ENCODE data around the gene WDR59.

Gene WDR59

DNA sequence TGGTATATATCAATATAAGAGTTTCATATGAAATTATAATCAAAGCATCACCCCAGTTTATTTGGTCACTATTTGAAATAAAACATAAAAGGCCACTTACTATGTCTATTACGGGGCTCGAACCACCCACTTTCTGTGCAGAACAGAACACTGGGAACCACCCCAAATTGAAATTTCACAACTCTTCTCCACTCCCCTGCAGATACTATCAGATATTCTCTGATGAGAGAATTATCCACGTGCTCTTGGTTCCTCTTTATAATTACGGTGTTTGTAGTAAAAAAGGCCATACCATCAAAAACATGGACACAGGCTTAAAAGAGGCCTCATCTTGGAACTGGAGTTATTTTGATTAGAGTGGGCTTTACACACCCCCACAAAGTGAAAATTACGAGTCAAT, 82.8 kb downstream of the WDR59 start:
- DNase-seq, result no peak

DNA sequence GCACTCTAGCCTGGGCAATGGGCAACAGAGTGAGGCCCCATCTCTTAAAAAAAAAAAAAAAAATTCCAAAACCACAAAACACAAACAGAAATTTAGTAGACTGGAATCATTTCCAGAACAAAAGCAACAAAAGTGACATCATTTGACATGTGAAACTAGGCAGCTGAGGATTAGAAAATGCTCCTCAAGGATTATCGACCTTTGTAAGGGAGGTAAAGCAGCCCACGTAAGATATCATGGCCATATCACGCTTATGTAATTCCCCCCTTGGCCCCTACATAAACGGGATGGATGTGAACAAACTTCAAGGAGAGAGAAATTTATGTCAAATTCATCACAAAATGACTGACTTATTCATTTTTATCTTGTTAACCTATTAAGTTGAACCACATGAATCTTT, 83.3 kb downstream of the WDR59 start:
- no peak for DNase-seq

DNA sequence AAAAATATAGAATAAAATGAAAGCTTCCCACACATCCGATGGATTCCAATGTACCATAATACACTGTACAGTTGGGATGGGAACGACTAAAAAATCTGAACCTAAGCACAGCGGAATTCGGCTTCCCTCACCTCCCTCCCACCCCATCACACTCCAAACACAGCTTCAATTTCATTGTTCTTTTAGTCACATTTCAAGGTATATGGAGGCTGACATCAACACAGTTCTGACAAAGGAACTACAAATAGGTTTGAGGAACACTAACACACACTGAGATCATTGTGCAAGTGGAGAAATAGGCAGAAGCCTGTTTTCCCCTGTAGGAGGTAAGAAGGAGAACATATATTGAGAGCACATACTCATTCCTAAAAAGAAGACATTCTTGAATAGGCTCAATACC, 85.1 kb downstream of the WDR59 start:
- DNase-seq, result no peak

DNA sequence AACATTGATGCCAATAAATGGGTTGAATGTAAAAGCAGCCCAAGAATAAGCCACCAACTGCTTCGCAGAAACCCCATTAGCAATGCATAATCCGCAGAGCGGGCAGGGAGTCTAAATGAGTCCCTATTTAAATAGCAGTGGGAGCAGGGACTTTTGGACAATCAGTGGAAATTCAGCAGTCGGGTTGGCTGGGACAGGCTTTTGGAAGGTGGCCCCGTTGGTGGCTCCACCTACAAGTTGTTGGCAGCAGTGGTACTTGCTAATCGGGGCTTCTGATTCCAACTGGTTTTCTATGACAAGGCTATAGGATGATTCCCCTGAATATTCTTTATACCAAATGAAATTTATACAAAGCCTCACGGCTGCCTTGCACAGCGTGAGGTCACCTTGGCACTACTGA, 86.3 kb downstream of the WDR59 start:
- DNase-seq, result no peak

DNA sequence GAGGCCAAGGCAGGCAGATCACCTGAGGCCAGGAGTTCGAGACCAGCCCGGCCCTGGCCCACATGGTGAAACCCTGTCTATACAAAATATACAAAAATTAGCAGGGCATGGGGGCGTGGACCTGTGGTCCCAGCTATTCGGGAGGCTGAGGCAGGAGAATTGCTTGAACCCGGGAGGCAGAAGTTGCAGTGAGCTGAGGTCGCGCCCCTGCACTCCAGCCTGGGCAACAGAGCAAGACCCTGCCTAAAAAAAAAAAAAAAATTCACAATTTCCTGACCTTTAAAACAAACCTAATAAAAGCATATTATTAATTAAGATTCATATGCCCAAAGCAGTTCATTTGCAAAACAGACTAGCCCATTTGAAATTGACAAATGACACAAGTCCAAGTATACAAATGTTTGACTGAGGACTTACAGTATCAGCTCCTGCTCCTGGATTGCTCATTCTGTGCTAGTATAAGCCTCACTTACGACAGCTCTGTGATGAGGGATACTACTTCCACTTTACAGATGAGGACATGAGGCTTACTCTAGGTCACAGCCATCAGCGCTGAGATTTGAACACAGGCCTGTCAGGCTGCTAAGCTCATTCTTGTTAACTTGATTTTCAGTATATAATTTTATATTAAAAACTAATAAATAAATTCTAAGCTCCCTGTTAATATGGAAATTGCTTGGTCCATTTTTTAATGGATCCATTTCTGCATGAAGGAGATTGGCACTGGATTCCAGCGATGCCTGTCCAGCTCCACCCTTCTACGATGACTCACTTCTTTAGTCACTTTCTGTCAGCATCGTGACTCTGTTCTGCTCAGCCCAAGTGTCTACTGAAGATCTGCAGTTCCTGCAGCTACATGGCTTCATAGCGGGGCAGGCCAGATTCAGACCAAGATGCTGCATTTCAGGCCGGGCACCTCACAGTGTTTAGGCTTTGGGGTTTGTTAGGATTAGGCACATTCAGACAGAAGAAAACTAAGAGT, 88.2 kb downstream of the WDR59 start:
- DNase-seq, result peak in 1 of 2 experiments; percentile 0

DNA sequence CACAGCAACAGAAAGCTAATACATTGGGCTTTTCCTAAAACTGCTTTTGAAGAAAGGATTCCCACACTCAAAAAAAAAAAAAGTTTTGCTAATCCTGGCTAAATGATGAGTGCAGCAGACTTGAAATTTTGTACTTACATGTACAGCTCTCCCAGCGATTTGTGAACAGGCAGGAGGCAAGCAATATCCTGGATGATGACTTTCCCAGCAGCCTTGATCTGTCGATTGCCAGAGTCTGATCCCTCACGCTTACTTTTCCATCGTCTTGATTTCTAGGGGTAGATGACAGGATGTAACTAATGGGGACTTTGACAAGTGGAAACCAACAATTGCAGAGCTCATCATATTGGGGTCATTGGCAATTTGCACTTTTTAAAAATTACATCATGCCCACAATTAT, 91.4 kb downstream of the WDR59 start:
- no peak for DNase-seq

DNA sequence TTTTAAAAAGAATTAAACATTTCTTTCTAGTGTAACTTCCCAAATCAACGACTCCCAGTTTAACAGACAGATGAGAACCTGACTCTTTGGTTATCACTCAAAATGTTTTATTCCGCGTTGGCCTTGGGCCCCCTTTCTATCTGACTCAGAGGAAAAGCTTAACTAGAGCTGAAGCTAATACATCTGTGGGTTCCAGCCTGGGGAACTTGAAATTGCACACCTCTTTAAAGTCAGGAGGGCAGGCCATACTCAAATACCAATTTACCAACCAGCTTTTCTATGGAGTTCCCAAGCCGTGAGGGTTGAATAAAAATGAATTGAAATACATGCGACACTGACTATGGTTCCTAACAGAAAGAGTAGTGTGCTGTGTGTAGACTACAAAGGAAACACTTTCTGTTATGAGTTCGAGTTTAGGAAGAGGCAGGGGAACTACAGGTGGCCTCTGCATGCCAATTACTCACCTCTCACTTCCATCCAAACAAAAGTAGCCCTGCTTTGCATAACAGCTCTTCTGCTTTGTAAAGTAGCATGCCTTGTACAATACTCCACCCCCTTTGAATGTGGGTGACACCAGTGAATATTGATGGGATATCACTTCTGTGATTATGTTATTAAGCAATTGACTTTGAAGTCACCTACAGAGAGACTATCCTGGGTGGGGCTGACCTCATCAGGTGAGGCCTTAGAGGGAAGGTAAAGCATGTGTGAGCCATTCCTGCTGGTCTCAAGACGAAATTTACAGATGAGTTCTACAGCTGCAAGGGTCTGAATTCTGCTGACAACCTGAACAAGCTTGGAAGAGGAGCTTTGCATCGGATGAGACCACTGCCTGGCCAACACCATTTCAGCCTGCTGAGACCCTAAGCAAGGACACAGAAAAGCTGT, 92.1 kb downstream of the WDR59 start:
- no peak for DNase-seq

DNA sequence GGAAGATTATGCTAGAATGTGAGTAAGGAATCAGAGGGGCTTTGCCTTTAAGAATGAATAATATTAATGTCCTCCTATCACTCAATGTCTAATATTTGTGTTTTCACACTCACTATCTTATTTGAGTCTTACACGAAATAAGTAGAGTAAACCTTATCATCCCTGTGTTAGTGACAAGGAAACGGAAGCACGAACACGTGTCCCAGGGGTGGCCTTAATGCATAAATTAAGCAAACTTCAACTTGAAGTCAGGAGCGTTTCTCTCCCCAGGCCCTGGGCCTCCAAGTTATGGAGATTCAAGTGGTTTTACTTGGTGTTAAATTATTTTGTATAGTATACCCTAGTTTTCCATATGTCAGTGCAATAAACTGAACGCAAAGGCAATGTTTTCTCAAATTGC, 96.0 kb downstream of the WDR59 start:
- DNase-seq, result no peak

DNA sequence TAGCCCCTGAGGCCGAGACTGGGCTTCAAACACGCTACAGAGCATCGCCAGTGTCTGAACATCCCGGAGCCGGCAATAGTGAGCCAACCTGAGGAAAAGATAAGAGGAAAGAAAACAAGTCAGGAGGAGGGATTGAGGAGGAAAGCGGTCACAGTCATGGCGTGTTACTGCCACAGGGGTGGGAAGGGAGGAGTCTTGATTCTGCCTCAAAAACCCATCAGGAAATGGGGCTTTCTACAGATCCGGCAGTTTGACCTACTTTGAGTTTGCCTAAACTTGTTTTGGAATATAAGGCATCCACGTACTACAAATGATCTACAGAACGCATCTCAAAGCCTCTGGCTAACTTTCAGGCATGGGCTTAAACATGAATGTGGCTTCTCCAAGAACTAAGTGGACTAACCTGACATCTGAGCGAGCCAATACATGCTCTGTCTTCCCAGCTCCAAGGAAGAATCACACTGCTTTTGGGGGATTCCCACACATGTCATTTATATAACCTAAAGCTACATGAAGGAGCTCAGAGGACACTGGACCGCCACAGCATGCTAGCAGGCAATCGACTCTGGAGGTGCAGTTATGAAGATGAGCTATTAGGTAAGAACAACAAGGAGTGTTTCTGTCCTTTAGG, 96.6 kb downstream of the WDR59 start:
- DNase-seq, result no peak

DNA sequence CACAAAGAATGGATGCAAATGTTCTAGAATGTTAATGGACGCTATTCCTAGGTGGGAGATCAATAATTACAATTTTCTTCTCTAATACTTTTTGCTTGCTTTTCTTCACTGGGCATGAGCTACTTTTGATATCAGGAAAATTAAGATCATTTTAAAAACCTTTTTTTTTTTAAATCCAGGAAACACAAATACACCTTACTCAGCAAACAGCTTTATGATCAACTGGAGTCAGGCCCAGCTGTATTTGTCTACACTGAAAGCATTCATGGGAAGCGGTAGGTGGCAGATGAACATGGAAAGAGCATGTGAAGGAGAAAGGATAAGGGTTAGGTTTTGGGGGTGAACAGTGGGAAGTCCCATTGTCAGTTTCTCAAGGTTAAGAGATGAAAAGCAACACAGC, 97.8 kb downstream of the WDR59 start:
- DNase-seq, result no peak

DNA sequence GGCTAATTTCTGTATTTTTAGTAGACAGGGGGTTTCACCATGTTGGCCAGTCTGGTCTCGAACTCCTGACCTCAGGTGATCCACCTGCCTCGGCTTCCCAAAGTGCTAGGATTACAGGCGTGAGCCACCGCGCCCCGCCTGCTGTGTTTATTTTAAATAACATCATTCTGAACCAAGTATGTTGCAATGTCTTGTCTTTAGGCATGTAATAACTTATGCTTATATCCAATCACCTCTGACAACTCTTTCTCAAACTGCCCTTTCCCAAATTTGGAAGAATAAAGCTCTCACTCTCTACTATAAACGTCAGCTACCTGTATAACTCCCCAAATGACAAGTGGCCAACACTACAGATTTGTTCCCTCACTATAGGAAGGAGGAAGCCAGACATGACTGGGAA, 107.2 kb downstream of the WDR59 start:
- DNase-seq, result no peak

DNA sequence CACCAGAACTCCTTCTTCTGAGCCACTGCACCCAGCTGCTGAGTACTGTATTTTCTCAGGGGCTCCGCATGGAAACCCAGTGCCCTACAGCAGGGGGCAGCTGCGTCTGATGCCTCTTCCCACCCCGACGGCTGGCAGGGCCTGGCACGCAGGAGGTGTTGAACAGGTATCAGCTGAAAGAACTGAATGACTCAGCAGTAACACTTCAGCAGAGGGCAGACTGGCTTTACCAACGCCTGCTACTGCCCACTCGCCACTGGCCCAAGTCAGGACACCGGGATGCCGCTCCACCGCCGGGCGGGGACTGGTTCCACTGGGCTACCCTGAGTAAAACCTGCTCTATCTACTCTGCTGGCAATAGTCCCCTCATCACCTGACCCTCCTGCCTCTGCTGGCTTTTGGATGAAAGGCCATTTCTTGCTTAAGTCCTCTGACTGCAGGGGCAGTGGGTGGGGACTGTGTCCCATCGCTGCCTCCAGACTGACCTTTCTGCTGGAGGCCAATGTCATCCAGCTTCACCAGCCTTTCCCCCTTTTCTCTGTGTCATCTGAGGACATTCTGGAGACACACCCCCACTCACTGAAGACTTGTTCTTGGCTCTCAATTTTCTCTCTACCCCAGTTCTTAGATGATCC, 109.9 kb downstream of the WDR59 start:
- no peak for DNase-seq

DNA sequence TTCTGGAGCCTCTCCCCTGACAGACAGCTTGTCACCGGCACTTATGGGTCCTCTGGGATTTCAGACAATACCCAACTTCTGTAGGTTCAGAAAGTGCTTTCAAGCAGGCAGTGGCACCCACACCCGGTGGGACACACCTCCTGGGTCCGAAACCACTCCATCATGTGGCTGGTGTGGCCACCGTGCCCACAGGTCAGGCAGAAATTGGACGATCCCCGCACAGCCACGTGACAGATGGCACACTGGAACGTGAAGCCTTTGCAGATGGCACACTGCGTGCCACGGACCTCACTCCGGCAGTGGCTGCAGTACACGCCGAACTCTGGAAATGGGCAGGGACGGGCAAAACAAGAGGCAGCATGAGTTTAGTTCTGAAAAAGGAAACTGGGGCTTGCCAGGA, 110.8 kb downstream of the WDR59 start:
- no peak for DNase-seq

DNA sequence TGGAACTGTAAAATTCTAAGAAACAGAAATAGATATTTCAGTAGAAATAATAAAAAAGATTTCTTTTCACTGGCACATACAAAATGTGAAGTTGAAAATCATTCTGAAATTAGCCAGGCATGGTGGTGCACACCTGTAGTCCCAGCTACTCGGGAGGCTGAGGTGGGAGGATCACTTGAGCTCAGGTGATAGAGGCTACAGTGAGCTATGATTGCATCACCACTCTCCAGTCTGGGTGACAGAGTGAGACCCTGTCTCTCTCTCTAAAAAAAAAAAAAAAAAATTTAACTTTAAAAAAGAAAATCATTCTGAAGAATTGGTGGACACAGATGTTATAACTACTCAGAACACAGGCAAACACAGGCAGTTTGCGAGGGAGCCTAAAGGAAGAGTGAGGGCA, 112.6 kb downstream of the WDR59 start:
- no peak for DNase-seq

DNA sequence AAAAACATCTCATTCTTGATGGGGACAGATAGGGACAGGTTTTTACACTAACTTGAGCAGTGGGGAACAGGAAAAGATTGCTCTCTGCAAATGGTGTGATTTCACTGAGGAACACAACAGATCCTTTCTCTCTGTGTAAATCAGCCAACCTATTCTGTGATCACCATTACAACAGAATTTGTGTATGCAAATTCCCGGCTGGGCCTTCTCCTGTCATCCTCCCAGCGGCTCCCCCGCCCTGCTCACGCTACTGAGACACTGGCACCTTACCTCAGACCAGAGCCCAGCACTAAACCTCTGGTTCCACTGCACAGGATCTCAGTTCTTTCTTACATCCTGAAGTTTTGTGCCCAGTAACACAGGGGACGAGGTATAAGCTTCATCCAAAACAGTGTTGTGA, 113.3 kb downstream of the WDR59 start:
- no peak for DNase-seq

DNA sequence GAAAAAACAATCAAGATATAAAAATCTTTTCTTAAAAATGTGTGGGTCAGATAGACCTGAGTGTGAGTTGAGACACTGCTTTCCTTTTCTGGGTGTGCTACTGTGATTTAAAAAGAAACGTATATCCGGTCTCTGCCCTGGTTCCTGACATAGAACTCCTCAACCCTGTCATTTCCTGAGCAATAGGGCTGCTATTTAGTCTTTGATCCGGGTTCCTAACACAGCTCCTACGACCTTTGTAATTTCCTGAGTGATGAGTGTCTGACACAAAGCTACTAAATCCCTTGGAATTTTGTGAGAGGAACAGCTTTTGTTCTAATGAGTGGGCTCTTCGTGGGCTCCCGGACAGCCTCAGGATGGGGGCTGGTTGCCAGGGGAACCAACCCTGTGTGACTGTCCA, 116.4 kb downstream of the WDR59 start:
- DNase-seq, result no peak

DNA sequence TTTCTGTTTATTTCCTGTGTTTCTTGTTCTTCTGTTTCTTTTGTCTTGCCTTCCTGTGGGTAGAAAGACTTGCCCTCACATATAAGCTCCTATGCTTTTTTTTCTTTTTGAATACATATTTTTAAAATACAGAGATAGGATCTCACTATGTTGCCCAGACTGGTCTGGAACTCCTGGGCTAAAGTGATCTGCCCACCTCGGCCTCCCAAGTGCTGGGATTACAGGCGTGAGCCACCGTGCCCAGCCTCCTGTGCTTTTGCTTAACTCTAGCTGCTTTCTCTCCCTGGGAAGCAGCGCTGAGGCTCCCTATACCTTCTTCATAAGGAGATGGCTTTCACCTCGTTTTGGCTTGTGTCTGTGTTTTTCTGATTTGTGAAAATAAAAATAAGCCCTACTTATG, 116.9 kb downstream of the WDR59 start:
- no peak for DNase-seq

DNA sequence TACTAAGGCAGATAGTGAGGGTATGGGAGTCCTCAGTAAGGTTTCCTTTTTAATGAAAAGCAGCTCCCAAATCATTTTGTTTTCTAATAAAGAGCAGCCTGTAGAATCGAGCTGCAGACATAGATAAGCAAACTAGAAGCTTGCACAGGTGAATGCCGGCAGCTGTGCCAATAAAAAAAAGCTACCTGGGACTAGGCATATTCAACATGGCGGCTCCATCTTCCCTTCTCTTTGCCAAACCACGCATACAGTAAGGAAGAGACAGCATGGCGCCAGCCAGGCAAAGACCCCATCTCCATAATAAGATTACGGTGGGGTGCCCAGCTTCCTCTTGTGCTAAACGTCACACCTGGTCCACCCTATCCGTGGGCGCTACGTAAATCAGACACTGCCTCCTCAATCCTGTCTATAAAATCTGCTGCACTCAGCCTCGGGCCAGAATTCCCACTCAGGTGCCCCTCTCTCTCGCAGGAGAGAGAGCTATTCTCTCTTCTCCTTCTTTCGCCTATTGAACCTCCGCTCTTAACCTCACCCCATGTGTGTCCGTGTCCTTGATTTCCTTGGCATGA, 117.6 kb downstream of the WDR59 start:
- no peak for DNase-seq

DNA sequence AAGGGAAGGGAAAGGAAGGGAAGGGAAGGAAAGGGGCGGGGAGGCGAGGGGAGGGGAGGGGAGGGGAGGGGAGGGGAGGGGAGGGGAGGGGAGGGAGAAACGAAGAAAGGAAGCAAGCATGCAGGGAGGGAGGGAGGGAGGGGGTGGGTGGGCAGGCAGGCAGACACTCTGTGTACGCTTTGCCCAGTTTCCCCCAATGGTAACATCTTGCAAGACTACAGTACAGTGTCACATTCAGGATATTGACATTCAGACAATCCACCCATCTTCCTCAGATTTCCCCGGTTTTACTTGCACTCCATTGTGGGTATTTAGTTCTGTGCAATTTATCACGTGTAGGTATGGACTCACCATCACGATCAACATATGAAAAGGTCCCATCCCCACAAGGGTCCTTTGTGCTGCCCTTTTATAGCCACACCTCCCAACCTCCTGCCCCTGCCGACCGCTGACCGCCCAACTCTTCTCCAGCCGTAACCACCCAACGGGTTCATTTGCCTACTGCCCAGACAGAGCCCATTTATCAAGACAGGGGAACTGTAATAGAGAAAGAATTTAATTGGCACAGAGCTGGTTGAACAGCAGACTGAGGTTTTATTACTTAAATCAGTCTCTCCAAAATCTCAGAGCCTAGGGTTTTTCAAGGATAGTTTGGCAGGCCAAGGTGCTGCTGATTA, 118.9 kb downstream of the WDR59 start:
- DNase-seq, result no peak

DNA sequence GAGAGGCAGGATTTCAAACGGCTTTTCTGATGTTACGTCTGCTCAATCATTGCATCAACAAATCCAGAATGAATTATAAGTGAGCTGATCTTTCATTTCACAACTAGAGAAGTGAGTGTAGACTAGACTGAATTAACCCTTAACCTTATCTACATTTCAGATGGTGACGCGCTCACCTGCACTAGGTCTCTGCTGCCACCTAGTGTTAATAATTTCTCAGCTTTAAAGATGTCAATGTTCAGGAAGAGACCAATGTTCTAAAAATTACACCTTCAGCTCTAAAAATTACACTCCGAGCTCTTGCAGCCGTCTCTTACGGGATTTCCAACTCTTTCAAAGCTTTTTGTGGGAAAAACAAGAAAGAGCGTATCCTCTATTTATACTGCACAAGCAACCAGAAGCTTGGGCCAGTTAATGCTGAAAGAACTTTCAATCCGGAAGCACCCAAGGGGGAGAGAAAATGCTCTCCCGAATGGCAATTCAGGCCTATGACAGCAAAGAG, 122.1 kb downstream of the WDR59 start:
- DNase-seq, result peak; percentile 10 to 61

DNA sequence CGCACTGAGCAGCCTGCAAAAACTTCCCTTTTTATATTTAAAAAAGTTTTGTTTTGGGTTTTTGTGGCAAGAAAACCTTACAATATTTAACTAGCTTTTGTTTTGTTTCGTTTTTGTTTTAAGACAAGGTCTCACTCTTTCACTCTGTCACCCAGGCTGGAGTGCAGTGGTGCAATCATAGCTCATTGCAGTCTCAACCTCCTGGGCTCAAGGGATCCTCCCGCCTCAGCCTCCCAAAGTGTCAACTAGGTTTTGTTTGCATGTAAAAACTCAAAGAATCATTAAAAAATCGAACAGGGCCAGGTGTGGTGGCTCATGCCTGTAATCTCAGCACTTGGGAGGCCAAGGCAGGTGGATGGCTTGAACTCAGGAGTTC, 132.4 kb downstream of the WDR59 start:
- no peak for DNase-seq

DNA sequence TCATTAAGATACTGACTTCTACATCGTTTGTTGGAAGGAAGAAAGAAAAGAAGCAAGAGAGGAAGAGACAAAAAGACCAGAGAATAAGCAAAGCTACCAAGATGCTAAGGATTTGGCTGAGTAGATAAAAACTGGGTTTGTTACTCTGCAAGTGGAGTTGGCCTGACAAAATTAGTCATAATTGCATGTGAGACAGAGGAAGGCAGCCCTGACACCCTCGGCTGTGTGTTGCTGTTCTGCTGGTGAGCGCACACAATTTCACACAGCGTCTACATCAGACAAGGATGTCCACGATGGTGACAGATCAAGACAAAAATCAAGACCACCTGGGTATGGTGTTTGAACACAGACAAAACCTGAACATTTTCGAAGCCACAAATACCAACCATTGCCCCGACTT, 134.9 kb downstream of the WDR59 start:
- DNase-seq, result no peak

Measured in NCI-H446 (cell line).